Fibroblast of skin of right quadriceps (primary cell): ENCODE data around the gene IL10.
"Not testable (repeated sequence)": the region's sequence is repeated elsewhere in the genome, so short reads cannot be mapped to it uniquely, and the experiment has no call there.

ENCODE experiments used
- DNase-seq: peaks from one replicate; pipeline ENCODE4 v3.0.0-alpha.2; 2013

Gene IL10

DNA sequence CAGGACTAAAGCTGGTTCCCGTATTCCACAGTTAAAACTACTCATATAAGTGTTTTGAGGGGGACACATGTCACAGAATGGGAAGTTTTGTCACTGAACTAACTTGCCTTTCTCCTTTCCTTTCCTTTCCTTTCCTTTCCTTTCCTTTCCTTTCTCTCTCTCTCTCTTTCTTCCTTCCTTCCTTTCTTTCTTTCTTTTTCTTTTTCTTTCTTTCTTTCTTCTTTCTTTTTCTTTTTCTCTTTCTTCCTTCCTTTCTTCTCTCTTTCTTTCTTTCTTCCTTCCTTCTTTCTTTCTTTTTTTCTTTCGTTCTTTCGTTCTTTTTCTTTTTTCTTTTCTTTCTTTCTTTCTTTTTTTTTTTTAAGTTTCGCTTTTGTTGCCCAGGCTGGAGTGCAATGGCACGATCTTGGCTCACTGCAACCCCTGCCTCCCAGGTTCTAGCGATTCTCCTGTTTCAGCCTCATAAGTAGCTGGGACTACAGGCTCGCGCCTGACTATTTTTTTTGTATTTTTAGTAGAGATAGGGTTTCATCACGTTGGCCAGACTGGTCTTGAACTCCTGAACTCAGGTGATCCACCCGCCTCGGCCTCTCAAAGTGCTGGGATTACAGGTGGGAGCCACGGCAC, 9.4 kb downstream of the IL10 start:
- not testable (repeated sequence) for DNase-seq

DNA sequence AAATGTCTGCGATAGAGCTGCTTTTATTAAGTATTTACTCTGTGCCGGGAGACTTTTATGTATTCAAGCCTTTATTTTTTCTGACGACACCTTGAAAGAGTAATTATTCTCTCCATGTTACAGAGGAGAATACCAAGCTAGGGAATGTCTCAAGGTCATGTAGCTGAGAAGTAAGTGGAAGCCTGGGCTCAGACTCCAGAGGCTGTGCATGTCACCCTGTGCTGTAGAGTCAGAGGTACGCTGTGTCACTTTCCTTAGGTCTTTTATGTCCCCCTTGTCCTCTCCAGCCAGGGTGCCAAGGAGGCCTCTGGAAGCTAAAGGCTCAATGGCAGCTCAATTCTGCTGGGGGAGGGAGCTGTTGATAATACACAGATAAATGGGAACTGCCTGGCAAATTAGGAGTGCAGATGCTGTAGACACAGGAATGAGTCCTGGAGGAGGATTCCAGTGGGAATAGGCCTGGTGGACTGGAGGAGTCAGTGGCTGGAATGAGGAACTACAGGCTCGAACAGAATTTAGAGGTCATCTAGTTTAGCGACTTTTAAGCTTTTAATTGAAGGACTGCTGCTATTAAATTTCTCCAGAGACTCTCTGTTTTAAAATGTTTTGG, 11.0 kb downstream of the IL10 start:
- no peak for DNase-seq

DNA sequence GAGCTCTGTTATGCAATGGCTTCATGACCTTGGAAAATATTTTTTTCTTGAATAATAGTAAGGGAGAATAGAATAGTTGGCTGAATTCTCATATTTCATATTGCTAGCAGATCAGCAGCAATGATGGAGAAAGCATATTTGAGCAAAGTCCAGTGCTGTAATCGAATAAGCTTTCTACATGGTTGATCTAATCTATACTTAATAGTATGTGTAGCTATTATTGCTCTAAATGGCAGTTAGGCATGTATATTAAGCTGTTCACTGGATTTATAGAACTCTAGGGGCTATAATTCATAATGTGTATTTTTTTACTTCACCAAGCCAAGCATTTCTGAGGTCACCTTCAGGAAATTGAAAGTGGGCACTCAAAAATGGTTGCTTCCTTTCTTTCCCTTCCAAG, 11.7 kb downstream of the IL10 start:
- no peak for DNase-seq

DNA sequence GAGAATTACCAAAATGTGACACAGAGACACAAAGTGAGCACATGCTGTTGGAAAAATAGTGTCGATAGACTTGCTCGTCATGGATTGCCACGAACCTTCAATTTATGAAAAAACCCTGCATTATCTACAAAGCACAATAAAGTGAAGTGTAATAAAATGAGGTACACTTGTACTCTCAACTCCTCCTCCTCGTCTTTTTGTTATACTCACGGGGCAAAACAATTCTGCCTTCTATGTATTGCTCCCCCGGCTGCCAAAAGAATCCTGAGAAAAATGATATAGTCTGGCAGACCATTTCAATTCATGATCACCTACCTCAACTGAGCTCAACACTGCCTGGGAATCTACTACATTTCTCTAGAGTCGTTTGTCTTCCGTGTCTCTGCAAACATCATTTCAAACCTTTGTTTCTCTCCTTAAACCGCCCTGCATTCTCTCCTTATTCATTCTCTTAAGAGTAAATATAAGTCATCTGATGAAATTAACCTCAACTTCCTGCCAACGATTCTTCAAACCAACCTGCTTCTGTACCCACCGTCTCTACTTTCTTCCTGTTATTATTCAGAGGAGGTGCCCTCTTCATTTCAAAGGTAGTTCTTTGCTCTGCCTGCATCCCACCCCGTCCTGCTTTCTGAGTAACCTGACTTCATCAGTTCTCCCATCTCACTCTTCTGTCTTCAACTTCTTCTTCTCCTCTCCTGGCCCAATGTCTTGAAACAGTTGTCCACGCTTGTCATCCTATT, 14.6 kb downstream of the IL10 start:
- DNase-seq: no peak

DNA sequence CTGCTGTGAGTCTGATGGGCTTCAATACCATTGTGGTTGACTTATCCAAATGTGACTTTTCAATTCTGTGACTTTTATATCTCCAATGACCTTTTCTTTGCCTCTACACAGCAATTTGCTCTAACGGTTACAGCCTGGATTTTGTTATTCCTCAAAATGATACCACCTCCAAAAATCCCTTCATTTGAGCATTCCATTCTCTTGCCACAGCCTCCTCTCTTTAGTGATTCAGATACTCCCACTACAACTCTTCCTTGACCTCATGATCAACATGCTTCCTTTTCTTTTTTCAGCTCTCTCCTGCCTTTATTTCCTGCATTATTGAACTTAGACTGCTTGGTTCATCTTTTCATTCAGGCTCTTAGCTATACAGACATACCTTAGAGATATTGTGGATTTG, 18.3 kb downstream of the IL10 start:
- DNase-seq: peak; percentile 62

DNA sequence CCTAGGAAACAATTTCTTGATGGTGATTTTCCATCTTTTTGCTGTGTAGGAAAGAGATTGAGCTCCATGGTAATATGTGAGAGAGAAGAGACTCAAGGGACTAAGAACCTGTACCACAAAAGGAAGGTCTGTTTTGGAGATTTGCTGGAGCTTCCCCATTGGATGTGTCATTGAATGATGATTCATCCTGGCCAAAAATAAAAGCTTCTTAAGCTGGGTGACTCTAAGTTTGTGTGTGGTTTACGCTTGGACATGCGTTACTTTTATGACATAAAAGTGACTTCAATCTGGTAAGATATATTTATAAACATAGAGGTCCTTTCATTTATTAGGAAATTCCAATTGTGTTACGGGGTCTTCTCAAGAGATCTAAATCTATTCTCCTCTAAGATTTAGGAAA, 19.2 kb downstream of the IL10 start:
- DNase-seq: peak; percentile 68

DNA sequence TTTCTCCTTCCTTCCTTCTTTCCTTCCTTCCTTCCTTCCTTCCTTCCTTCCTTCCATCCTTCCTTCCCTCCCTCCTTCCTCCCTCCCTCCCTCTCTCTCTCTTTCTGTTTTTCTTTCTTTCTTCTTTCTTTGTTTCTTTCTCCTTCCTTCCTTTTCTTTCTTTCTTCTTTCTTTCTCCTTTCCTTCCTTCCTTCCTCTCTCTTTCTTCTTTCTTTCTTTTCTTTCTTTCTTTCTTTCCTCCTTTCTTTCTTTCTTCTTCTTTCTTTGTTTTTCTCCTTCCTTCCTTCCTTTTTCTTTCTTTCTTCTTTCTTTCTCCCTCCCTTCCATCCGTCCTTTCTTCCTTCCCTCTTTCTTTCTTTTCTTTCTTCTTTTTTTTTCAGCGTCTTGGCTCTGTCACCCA, 19.8 kb downstream of the IL10 start:
- DNase-seq: no peak

DNA sequence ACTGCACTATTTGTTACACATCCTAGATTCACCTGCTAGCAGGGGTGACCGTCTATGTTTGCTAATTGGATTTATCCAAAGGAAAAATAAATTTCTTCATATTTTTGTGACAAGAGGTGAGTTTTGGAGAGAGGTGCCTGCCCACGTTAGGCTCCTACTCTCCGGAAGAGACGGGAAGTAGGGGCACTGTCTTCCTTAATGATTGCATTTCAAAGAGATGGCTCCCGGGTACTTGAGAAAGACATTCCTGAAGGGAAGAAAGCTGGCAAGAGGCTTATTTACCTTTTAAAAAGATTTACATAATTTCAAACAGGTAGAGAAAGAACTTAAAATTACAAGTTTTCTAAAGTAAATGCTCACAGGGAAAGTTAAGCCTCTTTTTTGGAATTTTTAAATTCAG, 20.4 kb downstream of the IL10 start:
- no peak for DNase-seq

DNA sequence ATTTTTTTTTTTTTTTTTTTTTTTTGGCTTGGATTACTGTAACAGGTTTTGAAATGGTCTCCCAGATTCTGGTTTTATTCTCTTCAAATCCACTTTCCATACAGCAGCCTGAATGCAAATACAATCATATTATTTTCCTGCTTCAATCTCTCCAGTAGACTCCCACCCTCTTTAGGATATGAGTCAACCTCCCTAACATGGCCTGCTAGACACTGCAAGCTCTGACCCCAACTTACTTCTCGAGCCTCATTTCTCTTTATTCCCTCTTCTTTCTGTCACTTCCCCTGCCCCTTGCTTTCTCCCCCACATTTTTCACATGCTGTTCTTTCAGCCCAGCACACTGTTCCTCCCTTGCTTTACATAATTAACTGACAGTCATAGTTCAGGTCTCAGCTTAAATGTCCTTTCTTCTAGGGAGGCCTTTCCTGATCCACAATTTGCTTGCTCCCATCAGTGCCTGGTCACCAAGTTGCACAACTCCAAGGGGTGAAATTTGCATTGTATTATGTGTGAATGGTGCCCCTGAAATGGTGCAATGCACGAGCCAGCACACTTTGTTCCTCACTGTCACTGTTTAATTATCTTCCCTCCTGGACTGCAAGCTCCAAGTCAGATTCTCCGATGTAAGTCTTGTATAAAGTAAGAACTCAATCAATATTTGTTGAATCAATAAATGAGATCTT, 23.8 kb downstream of the IL10 start:
- no peak for DNase-seq

DNA sequence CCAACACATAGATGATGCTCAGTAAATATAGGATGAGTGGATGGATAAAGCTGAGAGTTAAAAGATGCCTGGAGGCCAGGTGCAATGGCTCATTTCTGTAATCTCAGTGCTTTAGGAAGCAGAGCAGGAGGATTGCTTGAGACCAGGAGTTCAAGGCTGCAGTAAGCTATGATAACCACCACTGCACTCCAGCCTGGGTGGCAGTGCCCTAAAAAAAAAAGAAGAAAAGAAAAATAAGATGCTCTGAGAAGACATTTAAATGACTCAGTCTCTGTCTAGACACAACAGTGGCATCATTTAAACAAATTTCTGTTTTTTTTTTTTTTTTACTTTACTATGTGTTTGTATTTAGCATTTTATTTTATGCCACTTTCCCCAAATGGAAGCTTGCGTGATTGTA, 27.0 kb downstream of the IL10 start:
- DNase-seq: no peak

DNA sequence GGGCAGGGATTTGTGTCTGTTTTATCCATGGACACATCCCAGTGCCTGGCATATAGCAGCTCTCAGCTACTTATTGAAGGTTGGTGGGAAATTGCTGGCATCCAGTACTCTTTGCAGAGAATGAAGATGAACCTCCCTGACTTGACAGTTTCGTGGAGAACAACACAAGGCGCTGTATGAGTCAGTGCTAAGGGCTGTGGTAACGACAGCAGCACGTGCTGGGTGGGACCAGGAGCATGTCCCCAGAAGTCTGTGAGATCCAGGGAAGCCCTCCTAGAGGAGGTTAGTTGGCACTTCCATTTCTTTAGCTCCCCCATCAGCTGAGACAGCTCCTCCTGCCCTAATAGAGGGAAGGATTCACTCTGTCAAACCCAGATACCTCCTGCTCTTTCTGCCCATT, 27.6 kb downstream of the IL10 start:
- no peak for DNase-seq

DNA sequence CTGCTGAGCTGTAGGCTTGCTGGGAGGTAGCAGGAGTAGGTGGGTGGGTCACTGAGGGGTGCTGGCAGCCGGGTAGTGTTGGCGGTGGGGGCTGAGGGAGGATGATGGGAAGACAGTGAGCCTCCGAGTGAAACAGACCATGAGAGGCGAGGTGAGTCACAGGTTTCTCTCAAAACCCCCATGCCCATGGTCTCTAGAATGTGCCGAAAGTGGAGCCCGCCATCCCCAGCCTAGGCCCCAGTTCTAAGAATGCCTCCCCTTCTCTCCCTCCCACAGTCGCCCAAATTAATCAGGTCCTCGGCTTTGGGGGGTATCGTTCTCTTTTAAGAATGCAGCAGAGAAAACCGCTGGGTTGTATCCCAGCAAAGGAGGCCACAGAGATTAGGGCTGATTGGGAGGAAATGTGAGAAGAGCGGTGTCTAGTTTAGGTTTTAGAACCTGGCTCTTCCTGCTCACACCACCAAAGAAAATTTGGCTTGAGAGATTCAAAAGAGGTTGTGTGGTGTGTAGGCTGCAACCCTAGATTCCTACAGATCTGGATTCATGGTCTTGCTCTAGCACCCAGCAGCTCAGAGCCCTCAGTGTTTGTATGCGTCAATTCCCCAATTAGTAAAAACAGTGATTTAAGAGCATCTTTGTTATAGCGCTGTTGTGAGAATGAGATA, 29.4 kb downstream of the IL10 start:
- DNase-seq: no peak

DNA sequence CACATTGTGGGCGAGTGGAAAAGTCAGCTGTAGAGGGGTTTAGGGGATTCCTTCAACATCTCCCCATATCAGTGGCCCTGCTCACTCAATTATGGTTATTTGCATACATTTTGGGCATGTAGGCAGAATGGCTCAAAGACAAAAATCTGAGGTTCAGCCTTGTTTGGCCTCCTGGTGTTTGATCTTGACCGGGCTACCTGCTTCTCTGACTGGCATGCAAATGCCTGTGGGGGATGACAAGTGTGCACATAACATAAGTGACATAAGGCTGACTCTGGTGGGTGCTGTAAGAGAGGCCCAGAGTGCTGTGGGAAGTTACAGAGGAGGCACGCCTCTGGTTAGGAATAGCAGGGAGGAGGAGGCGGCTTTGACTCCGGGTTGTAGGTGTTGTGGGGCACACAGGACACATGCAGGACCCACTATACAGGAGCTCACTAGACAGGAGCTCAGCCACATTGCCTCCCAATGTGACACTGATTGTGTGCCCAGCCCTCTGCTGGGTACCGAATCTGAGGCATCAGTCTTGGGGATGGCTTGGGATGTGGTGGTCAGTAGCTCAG, 31.1 kb downstream of the IL10 start:
- DNase-seq: no peak

DNA sequence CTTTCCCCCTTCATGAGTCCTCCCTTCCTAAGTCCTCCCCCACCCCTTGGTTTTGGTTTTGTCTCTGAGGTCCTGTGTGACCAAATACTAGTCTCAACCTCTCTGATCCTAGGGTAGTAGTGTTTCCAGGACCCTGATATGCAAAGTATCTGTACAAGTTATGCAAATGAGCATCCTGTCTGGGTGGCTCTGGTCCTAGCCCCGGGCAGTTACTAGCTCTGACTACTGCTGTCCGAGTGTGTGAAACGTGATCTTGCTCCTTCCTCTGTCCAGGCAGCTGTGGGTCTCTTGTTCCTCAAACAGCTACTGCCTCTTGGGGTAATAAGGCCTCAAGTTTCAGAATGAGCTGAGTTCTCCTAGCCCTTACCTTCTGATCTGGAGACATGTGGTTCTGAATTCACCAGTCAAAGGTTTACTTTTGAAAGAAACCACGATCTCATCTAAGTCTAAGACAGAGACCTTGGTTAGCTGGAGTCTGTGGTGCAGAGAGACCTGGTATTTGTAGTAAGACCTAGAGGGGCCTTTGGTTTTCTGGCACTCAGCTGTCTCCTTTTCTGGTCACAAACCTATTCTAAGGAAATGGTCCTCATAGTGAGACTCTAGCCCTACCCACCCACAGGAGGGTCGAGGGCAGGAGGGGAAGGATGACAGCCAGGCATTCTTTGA, 32.8 kb downstream of the IL10 start:
- DNase-seq: no peak

DNA sequence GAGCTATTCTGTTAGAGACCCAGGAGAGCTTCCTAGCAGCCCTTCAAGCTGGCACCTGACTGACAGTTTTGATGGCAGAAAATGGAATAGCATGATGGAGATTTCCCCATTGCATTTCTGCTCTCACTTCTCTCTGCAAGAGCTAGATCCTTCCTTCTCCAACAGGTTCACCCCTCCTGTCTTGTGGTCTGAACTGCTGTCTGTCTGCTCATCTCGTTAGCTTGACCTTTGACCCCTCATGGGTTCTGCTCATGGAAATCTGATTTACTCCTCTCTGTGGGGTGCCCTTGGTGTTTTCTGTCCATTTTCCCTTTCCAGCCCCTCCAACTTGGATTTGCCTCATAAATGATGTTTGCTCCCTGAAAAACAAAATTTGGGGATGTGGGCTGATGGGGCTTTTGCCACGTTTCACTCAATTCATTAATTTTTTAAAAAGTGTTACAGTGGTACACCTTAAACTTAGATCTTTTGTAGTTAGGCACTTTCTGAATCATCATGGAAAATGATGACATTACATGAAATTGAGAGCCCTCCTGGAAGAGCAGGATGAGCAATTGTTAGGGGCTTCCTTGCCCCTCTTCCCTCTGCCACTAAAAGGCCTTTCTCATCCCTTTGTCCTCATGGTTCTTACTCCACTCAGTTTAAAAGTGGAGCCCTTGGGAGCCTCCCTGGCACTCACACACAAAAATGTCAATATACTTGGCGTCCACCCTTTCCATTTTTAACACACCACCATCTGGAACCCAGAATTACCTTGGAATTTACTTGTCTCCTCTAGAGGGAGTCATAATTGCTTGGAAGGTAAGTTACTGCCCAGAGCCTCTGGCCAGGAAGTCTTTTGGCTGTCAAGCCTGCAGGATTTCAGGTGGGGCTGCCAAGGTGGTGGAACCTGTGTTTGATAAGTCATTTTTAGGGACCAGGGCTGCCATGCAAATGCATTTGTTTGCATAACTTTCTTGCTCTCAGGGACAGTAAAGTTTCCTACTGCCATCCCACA, 33.6 kb downstream of the IL10 start:
- DNase-seq: peak; percentile 41

DNA sequence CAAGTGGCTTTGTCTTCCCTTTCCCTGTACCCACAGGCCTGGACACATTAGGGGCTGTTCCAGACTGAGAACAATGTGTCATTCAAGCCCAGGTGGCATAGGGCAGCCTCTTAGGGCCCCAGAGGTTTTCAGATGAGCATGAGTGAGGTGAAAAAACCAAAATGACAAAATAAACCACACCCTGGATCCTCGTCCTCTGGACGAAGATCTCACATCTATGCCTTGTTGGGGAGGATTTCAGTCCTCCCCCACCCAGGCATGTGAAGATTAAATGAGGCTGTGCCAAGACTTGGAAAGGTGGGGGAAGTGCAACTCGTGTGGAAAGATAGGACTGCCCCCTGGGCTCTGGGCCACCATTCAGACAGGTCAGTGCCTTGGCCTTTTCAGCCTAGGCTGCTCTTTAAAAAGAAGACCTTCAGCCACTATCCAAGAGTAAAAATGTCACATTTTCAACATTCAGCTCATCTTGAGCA, 34.5 kb downstream of the IL10 start:
- no peak for DNase-seq

DNA sequence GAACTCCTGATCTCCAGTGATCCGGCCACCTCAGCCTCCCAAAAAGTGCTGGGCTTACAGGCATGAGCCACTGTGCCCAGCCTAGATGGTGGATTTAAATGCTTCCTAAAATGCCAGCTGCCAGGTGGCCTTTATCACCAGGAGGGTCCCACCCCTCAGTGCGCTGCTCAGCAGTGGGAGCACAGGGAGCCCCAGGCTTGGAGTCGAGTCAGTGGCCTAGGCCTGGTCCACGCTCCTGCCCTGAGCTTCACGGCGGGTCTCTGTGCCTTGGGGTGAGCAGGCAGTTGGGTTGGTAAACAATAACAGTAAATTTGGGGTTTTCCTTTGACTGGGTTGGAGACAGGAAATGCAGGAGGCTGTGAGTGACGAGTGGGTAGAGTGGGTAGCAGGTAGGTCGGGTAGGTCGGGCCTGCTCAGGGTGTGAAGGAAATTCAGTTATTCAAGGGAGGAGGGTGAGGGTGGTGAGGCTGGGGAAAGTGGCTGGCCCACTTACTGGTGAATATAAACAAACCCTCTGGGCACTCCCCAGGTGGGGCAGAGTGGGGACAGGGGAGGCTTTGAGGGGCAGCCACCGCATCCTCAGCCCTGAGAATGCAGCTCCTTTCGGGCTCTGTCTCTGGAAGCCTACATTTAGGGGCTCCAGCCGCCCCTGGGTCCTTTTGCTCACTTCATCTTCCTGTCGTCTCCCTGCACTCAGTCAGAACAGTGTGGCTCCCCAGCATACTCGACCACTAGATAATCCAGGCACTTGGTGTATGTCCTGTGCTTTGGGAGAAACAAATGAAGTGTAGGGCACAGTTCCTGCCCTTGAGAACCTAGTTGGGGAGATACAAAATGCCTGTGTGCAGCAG, 35.2 kb downstream of the IL10 start:
- no peak for DNase-seq

DNA sequence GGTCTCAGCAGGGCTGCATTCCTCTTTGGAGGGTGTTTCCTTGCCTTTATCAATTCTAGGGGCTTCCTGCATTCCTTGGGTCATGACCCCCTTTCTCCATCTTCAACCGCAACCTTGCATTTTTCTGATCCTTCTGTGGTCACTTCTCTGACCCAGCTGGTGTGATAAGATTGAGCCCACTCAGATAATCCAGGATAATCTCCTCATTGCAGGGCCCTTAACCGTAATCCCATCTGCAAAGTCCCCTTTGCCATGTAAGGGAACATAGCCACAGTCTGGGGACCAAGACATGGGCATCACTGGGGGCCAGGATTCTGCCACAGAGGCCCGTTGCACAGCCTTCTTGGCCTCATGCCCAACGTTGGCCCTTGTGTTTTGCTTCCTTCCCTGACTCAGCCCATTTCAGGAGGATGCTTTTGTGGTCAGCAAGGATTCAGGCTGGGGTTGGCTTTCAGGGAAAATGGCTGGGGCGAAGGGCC, 36.7 kb downstream of the IL10 start:
- peak; percentile 17 for DNase-seq

DNA sequence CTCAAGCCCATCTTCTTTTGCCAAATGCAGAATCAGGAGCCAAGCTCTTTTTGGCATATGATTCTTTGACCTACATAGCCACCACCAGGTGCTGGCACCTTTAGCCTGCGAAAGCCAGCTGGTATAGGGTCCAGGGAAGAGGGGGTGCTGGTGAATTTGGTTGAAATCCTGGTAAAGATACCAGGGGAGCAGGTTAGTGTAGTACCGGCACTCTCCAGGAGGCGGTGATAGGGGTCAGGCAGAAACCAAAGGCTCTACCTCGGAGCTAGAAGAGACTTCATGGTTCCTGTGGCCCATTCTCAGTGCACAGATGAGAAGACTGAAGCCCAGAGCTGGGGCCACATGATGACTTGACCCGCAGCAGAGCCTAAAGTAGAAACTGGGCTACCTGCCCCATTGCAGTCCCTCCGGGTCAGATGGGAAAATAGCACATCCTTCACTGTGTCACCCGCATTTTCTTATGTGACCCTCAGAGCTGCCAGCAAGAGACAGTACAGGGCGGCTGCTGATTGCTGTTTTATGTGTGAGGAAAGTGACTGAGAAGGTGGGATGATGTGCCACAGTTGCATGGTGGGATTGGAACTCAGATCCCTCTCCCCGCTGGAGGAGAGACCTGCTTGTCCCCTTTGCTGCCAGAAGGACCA, 37.7 kb downstream of the IL10 start:
- peak; percentile 29 for DNase-seq
